ENCODE measurements around the gene SIAH1.
"Not testable (repeated sequence)": the region's sequence is repeated elsewhere in the genome, so short reads cannot be mapped to it uniquely, and the experiment has no call there.

The SIAH1 gene, protein sequence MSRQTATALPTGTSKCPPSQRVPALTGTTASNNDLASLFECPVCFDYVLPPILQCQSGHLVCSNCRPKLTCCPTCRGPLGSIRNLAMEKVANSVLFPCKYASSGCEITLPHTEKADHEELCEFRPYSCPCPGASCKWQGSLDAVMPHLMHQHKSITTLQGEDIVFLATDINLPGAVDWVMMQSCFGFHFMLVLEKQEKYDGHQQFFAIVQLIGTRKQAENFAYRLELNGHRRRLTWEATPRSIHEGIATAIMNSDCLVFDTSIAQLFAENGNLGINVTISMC

DNA sequence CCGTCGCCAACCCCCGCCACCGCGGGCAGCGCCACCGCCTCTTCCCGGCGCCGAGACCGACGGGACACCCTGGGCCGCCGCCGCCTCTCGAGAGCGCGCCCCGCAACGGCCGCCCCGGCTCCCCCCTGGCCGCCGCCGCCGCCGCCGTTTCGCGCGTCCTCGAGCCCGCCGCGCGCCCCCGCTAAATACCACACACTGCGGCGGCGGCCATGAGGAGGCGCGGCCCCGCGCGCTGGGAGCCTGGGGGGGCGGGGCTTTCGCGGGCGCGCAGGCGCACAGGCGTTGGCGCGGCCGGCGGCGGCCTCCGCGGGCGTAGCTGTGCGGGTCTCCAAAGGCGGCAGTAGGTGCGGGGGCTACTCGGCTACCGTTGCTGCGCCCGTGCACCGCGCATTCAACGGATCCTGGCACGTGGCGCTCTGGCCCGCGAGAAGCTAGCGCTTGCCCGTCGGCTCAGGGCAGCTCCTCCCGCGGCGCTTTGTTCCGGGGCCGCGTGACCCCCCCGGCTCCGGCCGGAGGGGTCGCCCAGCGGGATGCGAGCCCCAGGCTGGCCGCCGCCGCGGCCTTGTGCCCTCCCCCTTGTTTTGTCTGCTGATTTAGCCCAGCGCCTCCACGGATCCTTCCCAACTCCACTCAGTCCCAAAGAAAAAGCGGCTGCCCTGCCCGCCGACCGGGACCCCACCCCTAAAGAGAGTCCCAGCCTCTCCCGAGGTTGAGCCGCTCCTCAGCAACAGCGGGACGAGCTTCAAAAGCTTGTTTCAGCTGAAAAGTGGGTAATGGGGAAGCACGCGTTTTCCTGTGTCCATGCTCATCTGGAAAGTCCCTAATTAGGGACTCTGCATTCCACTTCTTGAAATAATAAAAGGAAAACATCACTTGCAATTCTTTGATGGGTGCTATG lies at the start of gene SIAH1:
TSS of gene SIAH1 (minus strand) at position 161 of the 898 bp plus-strand sequence. CDS start 22,985 bp downstream, outside the sequence.
- H3K27me3 ChIP-seq (ENCODE audit: insufficient read depth, low read length) = no peaks in the 10 kb centered on the region
- peaks cover 6% of the 10 kb centered on the region for H3K4me1 ChIP-seq (ENCODE audit: insufficient read depth, low read length)
- H3K36me3 ChIP-seq (ENCODE audit: insufficient read depth, low read length) = no peaks in the 10 kb centered on the region
- peaks cover 3% of the 10 kb centered on the region for H3K9me3 ChIP-seq (ENCODE audit: low read length)
- H3K4me3 ChIP-seq (ENCODE audit: low read length) = peak within 1 kb of the TSS; percentile 91
- H2AFZ ChIP-seq (ENCODE audit: low read depth, low read length) = peak within 1 kb of the TSS; percentile 89

DNA sequence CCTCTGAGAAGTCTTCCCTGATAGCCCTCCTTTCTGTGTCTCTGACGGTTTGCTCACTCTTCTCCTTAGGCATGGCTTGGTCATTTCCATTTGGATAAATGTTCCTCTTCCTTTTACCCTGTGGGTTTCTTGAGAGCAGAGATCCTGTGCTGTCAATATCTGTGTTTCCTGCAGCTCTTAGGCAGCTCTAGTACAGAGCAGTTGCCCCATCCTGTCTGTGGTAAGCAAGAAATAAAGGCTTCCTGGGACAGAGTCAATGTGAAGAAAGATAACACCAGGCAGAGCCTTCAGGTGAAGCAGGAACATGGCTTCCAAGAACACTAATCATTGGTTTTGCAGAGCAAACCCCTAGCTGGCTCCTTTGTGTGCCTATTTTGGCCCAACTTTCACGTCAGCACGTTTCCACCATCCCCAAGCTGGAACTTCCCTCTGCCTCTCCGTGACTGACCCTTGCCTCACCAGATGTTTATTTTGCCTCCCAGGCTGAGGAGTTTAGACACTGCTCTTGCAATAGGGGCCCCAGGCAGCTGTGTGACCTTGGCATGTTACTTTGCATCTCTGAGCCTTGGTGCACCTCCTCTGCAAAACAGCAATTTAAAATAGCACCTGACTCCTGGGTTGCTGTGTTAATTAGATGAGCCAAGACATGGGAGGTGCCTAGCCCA lies 49.6 kb upstream of the SIAH1 start:
- Histone ChIP-seq H3K9me3 (ENCODE audit: low read length) (no peaks in the 10 kb centered on the region), H2AFZ (ENCODE audit: low read depth, low read length) (no peak overlapping the region), H3K4me3 (ENCODE audit: low read length) (no peak overlapping the region), H3K36me3 (ENCODE audit: insufficient read depth, low read length) (no peaks in the 10 kb centered on the region), H3K4me1 (ENCODE audit: insufficient read depth, low read length) (no peaks in the 10 kb centered on the region), H3K27me3 (ENCODE audit: insufficient read depth, low read length) (peaks cover 3% of the 10 kb centered on the region)

DNA sequence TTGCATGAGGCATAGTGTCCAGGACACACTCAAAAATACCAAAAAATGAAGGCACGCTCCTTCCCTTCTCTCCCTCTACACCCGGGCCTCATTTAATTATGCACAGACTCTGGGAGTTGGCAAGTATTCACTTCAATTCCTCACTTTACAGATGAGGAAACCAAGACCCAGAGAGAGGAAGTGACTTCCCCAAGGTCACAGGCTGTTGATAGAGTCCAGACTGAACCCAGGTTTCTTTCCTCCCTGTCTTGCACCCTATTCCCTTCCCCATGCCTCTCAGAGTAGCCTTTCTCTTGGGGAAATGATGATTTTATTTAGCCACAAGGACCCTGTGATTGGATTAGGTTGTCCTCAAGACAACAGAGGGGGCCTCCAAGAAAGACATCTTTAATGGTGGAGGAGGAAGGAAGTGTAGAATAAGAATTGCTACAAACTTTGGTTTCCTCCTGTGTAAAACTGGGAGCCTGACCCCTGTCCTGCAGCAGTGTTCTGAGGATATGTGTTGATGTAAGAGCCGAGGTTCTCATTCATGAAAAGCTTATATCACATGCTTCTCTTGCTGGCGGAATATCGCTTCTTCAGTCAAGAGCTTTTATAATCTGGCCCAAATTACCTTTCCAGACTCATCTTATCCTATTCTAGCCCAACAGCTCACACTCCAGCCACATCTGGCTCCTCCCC lies 48.8 kb upstream of the SIAH1 start:
- Histone ChIP-seq H3K9me3 (ENCODE audit: low read length) (no peaks in the 10 kb centered on the region), H3K4me1 (ENCODE audit: insufficient read depth, low read length) (no peaks in the 10 kb centered on the region), H2AFZ (ENCODE audit: low read depth, low read length) (no peak overlapping the region), H3K4me3 (ENCODE audit: low read length) (no peak overlapping the region), H3K27me3 (ENCODE audit: insufficient read depth, low read length) (peaks cover 3% of the 10 kb centered on the region), H3K36me3 (ENCODE audit: insufficient read depth, low read length) (no peaks in the 10 kb centered on the region)

DNA sequence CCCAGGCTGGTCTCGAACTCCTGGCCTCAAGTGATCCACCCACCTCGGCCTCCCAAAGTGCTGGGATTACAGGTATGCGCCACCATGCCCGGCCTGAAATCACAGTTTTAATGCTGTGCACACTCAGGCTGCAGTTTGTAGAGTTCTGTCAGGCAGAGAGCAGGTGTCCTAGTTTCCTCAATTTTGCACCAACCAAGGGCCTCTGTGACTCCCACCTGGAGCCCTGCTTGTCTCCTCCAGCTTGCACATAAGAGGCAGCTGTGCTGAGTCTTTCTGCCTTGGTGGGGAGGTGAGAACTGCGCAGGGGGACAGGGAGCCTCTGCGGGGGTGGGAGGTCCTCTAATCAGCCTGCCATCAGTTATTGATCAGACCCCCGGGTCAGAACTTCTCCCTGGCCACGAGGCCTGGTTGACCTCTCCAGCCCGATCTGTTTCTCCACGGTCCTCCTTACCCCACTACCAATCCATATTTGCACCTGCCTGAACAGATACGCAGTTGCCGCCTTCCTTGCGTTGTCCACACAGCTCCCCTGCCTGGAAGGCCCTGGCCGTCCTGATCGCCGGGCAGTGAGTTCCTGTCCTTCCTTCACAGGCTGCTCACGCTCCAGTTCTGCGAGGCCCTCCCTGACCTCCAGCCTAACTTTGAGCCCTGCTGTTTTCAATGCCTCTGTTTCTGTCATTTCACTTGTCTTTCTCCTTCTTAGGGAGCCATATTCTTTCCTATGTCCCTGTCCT lies 48.1 kb upstream of the SIAH1 start:
- Histone ChIP-seq H2AFZ (ENCODE audit: low read depth, low read length) (no peak overlapping the region), H3K9me3 (ENCODE audit: low read length) (no peaks in the 10 kb centered on the region), H3K4me3 (ENCODE audit: low read length) (no peak overlapping the region), H3K4me1 (ENCODE audit: insufficient read depth, low read length) (no peaks in the 10 kb centered on the region), H3K36me3 (ENCODE audit: insufficient read depth, low read length) (no peaks in the 10 kb centered on the region), H3K27me3 (ENCODE audit: insufficient read depth, low read length) (peaks cover 3% of the 10 kb centered on the region)

DNA sequence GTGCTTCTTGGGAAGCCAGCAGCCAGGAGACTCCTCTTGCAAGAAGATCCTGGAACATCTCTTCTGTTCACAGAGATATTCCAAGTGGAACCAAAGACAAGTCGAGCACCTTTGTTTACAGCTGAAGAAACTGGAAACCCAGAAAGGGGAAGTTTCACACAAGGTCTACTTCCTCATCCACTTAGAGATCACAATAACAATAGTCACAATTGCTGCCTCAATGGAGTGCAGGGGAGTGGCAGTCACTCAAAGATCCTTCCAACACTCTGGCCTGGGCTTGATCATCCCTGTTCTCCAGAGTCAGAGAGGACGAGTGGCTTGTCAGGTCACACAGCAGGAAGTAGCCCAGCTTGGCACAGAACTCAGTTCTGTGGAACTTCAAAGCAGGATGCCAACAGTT lies 46.9 kb upstream of the SIAH1 start:
- H3K9me3 ChIP-seq (ENCODE audit: low read length) = no peaks in the 10 kb centered on the region
- H3K36me3 ChIP-seq (ENCODE audit: insufficient read depth, low read length) = no peaks in the 10 kb centered on the region
- no peak overlapping the region for H2AFZ ChIP-seq (ENCODE audit: low read depth, low read length)
- no peaks in the 10 kb centered on the region for H3K4me1 ChIP-seq (ENCODE audit: insufficient read depth, low read length)
- no peak overlapping the region for H3K4me3 ChIP-seq (ENCODE audit: low read length)
- peaks cover 2% of the 10 kb centered on the region for H3K27me3 ChIP-seq (ENCODE audit: insufficient read depth, low read length)

DNA sequence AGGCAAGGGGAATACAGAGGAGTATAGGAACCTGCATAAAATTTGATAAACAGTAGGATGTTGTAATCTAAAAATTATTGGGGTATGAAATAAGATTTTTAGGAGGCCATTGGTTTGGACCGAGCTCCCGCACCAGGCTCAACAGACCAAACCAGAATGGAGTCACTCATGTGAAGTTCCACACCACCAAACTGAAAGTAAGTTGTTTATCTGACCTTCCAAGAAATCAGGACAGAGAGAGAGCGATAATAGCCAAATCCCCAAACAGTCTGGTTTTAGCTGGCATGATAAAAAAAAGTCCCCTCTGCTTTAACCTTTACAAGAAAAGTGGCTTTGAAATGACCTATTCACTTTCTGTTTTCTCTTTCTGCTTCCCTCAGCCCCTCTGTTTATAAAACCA lies 45.7 kb upstream of the SIAH1 start:
- H3K4me1 ChIP-seq (ENCODE audit: insufficient read depth, low read length) = no peaks in the 10 kb centered on the region
- no peaks in the 10 kb centered on the region for H3K36me3 ChIP-seq (ENCODE audit: insufficient read depth, low read length)
- no peaks in the 10 kb centered on the region for H3K9me3 ChIP-seq (ENCODE audit: low read length)
- H2AFZ ChIP-seq (ENCODE audit: low read depth, low read length) = no peak overlapping the region
- H3K4me3 ChIP-seq (ENCODE audit: low read length) = no peak overlapping the region
- no peaks in the 10 kb centered on the region for H3K27me3 ChIP-seq (ENCODE audit: insufficient read depth, low read length)

DNA sequence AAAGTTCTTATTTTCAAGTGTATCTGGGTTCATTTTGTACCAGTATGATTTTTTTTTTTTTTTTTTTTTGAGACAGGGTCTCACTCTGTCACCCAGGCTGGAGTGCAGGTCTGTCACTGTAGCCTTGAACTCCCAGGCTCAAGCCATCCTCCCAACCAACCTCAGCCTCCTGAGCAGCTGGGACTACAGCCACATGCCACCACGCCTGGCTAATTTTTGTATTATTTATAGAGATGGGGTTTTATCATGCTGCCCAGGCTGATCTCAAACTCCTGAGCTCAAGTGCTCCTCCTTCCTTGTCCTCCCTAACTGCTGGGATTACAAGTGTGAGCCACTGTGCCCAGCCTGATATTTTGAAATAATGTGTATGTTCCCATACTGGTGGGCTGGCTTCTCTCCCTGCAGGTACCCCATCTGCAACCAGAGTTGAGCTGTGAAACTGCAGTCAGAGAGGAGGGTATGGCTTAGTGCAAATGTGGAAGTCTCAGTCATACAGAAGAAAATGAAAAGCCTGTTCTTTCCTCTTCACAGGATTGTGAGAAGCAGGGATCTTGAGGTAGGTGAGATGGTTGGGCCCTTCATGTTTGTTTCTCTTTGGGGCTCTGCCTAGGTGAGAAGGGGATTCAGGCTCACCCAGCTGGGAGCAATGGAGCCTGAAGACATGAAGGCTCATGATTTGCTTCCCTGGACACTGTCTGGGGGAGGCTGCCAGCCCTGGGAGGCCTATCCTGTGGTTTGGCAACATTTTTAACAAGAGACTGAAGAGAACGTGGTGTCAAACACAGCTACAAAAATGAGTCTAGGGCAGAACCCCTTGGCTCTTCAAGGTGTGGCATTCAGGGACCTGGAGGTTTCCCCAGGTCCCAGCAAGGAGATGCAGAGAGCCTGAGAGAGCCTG lies 41.3 kb upstream of the SIAH1 start:
- H2AFZ ChIP-seq (ENCODE audit: low read depth, low read length) = no peak overlapping the region
- H3K4me1 ChIP-seq (ENCODE audit: insufficient read depth, low read length) = no peaks in the 10 kb centered on the region
- no peak overlapping the region for H3K4me3 ChIP-seq (ENCODE audit: low read length)

DNA sequence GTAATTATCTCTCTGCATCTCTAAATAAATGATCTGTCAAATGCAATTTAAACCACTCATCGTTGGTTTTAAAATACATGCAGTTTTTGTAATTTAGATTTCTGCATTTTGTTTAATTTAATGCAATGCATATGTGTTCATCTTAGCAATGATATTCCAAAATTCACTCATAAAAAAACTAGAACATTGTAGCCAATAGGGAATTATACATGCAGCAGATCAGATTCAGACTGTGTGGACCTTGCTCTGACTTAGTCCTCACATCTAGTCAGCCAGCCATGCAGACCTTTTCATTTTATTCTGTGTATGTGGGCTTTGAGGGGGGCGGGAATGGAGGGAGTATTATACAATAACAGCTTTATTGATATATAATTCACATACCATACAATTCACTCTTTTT lies 37.3 kb upstream of the SIAH1 start:
- Histone ChIP-seq H3K4me1 (ENCODE audit: insufficient read depth, low read length) (no peaks in the 10 kb centered on the region), H3K27me3 (ENCODE audit: insufficient read depth, low read length) (no peaks in the 10 kb centered on the region), H2AFZ (ENCODE audit: low read depth, low read length) (no peak overlapping the region), H3K4me3 (ENCODE audit: low read length) (no peak overlapping the region), H3K9me3 (ENCODE audit: low read length) (peaks cover 3% of the 10 kb centered on the region), H3K36me3 (ENCODE audit: insufficient read depth, low read length) (no peaks in the 10 kb centered on the region)

More for the DNA sequence above, 41.3 kb upstream of the SIAH1 start:
- H3K9me3 ChIP-seq (ENCODE audit: low read length) = no peaks in the 10 kb centered on the region
- H3K36me3 ChIP-seq (ENCODE audit: insufficient read depth, low read length) = no peaks in the 10 kb centered on the region
- H3K27me3 ChIP-seq (ENCODE audit: insufficient read depth, low read length) = no peaks in the 10 kb centered on the region

DNA sequence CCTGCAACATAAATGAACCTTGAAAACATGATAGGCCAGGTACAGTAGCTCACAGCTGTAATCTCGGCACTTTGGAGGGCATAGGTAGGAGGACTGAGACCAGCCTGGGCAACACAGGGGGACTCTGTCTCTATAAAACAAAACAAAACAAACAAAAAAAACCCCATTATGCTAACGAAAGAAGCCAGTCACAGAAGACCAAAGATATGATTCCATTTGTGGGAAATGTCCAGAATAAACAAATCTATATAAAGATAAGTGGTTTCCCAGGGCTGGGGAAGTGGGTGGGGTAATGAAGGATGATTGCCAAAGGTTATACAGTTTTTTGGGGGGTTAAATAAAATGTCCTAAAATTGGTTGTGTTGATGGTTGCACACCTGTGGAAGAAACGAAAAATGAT lies 36.5 kb upstream of the SIAH1 start:
- H3K27me3 ChIP-seq (ENCODE audit: insufficient read depth, low read length) = no peaks in the 10 kb centered on the region
- peaks cover 3% of the 10 kb centered on the region for H3K9me3 ChIP-seq (ENCODE audit: low read length)
- no peak overlapping the region for H2AFZ ChIP-seq (ENCODE audit: low read depth, low read length)
- H3K4me1 ChIP-seq (ENCODE audit: insufficient read depth, low read length) = no peaks in the 10 kb centered on the region
- no peak overlapping the region for H3K4me3 ChIP-seq (ENCODE audit: low read length)
- H3K36me3 ChIP-seq (ENCODE audit: insufficient read depth, low read length) = no peaks in the 10 kb centered on the region

DNA sequence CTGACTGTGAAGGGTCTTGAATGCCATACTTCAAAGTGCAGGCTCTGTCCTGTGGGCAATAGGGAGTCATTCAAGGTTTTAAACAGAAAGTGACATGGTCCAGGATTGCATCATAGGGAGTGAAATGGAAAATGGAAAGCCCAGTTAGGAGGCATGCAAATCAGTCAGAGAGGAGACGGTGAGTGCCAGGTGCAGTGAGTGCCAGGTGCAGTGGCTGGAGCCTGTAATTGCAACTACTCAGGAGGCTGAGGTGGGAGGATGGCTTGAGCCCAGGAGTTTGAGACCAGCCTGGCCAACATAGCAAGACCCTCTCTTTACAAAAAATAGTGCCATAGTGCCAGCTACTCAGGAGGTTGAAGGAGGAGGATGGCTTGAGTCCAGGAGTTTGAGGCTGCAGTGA lies 35.2 kb upstream of the SIAH1 start:
- Histone ChIP-seq H3K4me1 (ENCODE audit: insufficient read depth, low read length) (no peaks in the 10 kb centered on the region), H3K27me3 (ENCODE audit: insufficient read depth, low read length) (no peaks in the 10 kb centered on the region), H3K4me3 (ENCODE audit: low read length) (no peak overlapping the region), H3K36me3 (ENCODE audit: insufficient read depth, low read length) (no peaks in the 10 kb centered on the region), H2AFZ (ENCODE audit: low read depth, low read length) (no peak overlapping the region), H3K9me3 (ENCODE audit: low read length) (peaks cover 3% of the 10 kb centered on the region)

DNA sequence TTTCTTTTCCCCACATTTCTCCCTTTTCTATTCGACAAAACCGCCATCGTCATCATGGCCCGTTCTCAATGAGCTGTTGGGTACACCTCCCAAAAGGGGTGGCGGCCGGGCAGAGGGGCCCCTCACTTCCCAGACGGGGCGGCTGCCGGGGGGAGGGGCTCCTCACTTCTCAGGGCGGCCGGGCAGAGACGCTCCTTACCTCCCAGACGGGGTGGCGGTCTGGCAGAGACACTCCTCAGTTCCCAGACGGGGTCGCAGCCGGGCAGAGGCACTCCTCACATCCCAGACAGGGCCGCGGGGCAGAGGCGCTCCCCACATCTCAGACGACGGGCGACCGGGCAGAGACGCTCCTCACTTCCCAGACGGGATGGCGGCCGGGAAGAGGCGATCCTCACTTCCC lies 31.4 kb upstream of the SIAH1 start:
- H3K4me1 ChIP-seq (ENCODE audit: insufficient read depth, low read length); H3K27me3 ChIP-seq (ENCODE audit: insufficient read depth, low read length); H3K4me3 ChIP-seq (ENCODE audit: low read length); H3K36me3 ChIP-seq (ENCODE audit: insufficient read depth, low read length); H2AFZ ChIP-seq (ENCODE audit: low read depth, low read length); H3K9me3 ChIP-seq (ENCODE audit: low read length): not testable (repeated sequence)
